HepG2 (cell line): ENCODE measurements around the gene COASY. TPM values are rescaled to one million over a fixed set of nuclear protein-coding genes. Genes with fewer than 3 reads are reported as not detected.

Experiments used
- AGO1 ChIP-seq: fragments of 200-400 bp; formaldehyde crosslinking; IDR thresholded peaks from 2 replicates; pipeline ENCODE4 v1.6.1; 2017; ENCODE audit warnings: mild to moderate bottlenecking, low read depth, low read length, moderate library complexity; ENCODE audit not compliant: poor library complexity, severe bottlenecking
- BRCA1 ChIP-seq: sonication (generic); formaldehyde crosslinking; IDR thresholded peaks from 2 replicates; pipeline ENCODE4 v1.4.0; 2020; ENCODE audit warnings: missing genetic modification reagents
- CENPT ChIP-seq: sonication (generic); formaldehyde crosslinking; IDR thresholded peaks from 2 replicates; pipeline ENCODE4 v1.8.0; 2022; ENCODE audit warnings: low read depth, mild to moderate bottlenecking, moderate library complexity, missing genetic modification reagents
- FIP1L1 ChIP-seq: fragments of 200-400 bp; formaldehyde crosslinking; IDR thresholded peaks from 2 replicates; pipeline ENCODE4 v1.6.1; 2018; ENCODE audit warnings: low read depth, mild to moderate bottlenecking, low read length, moderate library complexity, borderline replicate concordance; ENCODE audit not compliant: insufficient read depth
- FOXP1 ChIP-seq, 2 experiments: fragments of 450-650 bp in 1 of 2; IDR thresholded peaks; 2 replicates each; pipeline ENCODE4 v1.6.1; 2017 to 2018; ENCODE audit warnings: antibody characterized with exemption in 1 of 2
- KMT2B ChIP-seq: IDR thresholded peaks from 2 replicates; pipeline ENCODE4 v1.6.1; 2016; ENCODE audit warnings: missing genetic modification reagents, missing compliant biosample characterization
- MAZ ChIP-seq, 2 experiments: sonication (generic) in 1 of 2; formaldehyde crosslinking in 1 of 2; IDR thresholded peaks; 2 replicates each; pipeline versions ENCODE4 v1.5.0 to v1.6.1; 2012 to 2020; ENCODE audit warnings: low read depth in 2 of 2, mild to moderate bottlenecking in 2 of 2, borderline replicate concordance in 1 of 2, improper control_type of control experiment in 1 of 2, low read length in 1 of 2, missing genetic modification reagents in 1 of 2, moderate library complexity in 1 of 2
- MXD4 ChIP-seq: IDR thresholded peaks from 2 replicates; pipeline ENCODE4 v1.6.1; 2016; ENCODE audit warnings: mild to moderate bottlenecking, missing biosample characterization, missing genetic modification reagents
- MXI1 ChIP-seq: IDR thresholded peaks from 3 replicates; pipeline ENCODE4 v1.6.1; 2012; ENCODE audit warnings: low read depth, low read length, inconsistent platforms, borderline replicate concordance
- NFE2 ChIP-seq: sonication (generic); formaldehyde crosslinking; IDR thresholded peaks from 2 replicates; pipeline ENCODE4 v1.4.0; 2020; ENCODE audit warnings: missing genetic modification reagents
- SNAPC4 ChIP-seq: sonication (generic); formaldehyde crosslinking; IDR thresholded peaks from 2 replicates; pipeline ENCODE4 v1.4.0; 2020; ENCODE audit warnings: mild to moderate bottlenecking, missing genetic modification reagents
- STAG1 ChIP-seq: sonication (generic); formaldehyde crosslinking; IDR thresholded peaks from 2 replicates; pipeline ENCODE4 v1.4.0; 2020; ENCODE audit warnings: missing genetic modification reagents
- TMF1 ChIP-seq: sonication (generic); formaldehyde crosslinking; IDR thresholded peaks from 2 replicates; pipeline ENCODE4 v1.8.1; 2022; ENCODE audit warnings: low read depth, missing genetic modification reagents
- ZEB1 ChIP-seq: IDR thresholded peaks from 2 replicates; pipeline ENCODE4 v1.6.1; 2012; ENCODE audit warnings: mild to moderate bottlenecking, low read depth, inconsistent platforms; ENCODE audit not compliant: insufficient replicate concordance
- ZNF160 ChIP-seq: sonication (generic); formaldehyde crosslinking; IDR thresholded peaks from 2 replicates; pipeline ENCODE4 v1.8.0; 2022; ENCODE audit warnings: mild to moderate bottlenecking, inconsistent platforms, missing genetic modification reagents
- ZNF850 ChIP-seq: sonication (generic); formaldehyde crosslinking; conservative IDR thresholded peaks from 2 replicates; pipeline ENCODE4 v1.9.0; 2021; ENCODE audit warnings: mild to moderate bottlenecking, missing genetic modification reagents
- ZSCAN12 ChIP-seq: sonication (generic); formaldehyde crosslinking; IDR thresholded peaks from 2 replicates; pipeline ENCODE4 v1.9.0; 2021; ENCODE audit warnings: mild to moderate bottlenecking, missing genetic modification reagents
- ZSCAN31 ChIP-seq: sonication (generic); formaldehyde crosslinking; IDR thresholded peaks from 2 replicates; pipeline ENCODE4 v1.5.0; 2020; ENCODE audit warnings: low read depth, mild to moderate bottlenecking, missing genetic modification reagents
- ZSCAN9 ChIP-seq: IDR thresholded peaks from 2 replicates; pipeline ENCODE4 v1.6.1; 2016; ENCODE audit warnings: borderline replicate concordance
- polyA plus RNA-seq, 8 experiments: library from polyadenylated mRNA; depleted of rRNA in 3 of 8; stranded (reverse) in 7 of 8; unstranded in 1 of 8; fragments of >200 nt; fragmentation: Illumina TruSeq in 4 of 8; extraction: Trizol in 4 of 8; gene quantifications; 2 replicates each; pipeline versions ENCODE4 v1.2.1 to v1.2.3, GENCODE V29; 2011 to 2016; ENCODE audit warnings: low read depth in 4 of 8, missing spikeins in 1 of 8, mixed read lengths in 1 of 8; ENCODE audit not compliant: insufficient read depth in 1 of 8
- total RNA-seq, 5 experiments: library from RNA; depleted of rRNA; stranded (reverse); fragments of >200 nt; fragmentation: Illumina TruSeq; extraction: Trizol; gene quantifications; 2 replicates each; pipeline ENCODE4 v1.2.3, GENCODE V29; 2016; ENCODE audit warnings: low read depth in 1 of 5
- TF ChIP-seq, protein P1 (sequence below): sonication (generic); formaldehyde crosslinking; IDR thresholded peaks from 2 replicates; pipeline ENCODE4 v1.9.0; 2021; ENCODE audit warnings: missing genetic modification reagents, borderline replicate concordance

COASY gene
- total and polyA plus RNA-seq, 2 of the 13 experiments (the other 11 are each of a cell fraction or from before 2014, with no cell fraction given), result 90.7 to 125 TPM

DNA sequence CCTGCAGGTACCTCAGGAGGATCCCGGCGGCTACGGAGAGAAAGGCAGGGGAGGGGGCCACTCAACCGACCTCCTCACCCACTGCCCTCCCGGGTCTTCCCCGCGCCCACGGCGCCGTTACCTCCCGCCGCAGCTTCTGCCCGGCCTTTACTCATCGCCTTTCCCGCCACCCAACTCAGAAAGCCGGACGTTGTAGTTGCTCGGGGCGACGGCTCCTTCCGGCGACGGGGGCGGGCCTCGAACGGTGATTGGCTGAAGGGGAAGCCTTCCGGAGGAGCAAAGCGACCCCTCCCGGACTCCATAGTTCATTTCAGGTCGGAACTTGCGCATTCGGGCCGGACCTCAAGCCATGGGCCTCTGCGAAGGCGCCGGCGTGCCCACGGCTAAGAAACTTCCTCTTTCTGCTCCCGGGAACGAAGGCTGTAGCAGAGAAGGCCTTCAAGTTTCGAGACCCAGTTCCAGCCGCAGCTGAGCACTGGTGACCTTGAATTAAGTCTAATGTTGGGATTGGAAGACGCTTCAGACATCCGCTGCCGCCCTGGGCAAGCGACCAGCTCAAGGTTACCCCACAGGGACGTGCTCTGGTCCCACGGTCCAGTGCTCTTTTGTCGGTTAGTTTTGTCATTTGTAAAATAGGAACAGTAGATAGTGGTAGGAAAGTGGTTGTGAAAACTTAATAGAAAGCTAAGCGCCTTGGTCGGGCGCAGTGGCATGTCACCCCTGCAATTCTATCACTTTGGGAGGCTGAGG lies 15.8 kb downstream of the COASY start, which contains the start of gene PSMC3IP (continued):
- peak; percentile 95 for TF ChIP-seq AGO1
- 0 out of 2 replicates have a peak, but pooled peaks have one; percentile 34 for TF ChIP-seq ZNF160
- peak; percentile 96; the same call in 2 of the 3 replicates for TF ChIP-seq MXI1
- TF ChIP-seq FOXP1 (IDR thresholded peaks at IDR 0.05), result no peak
- TF ChIP-seq FOXP1 (CRISPR knock-in tag; IDR thresholded peaks at IDR 0.05), result no peak
- TF ChIP-seq TMF1 (CRISPR knock-in tag), result 0 out of 2 replicates have a peak, but pooled peaks have one; percentile 18
- no peak for TF ChIP-seq MXD4 (CRISPR knock-in tag)
- TF ChIP-seq ZSCAN9 (CRISPR knock-in tag), result peak; percentile 94; the same call in 1 of the 2 replicates
- TF ChIP-seq MAZ (IDR thresholded peaks at IDR 0.05; ENCODE audit: borderline replicate concordance, low read depth, low read length), result peak; percentile 84
- peak; percentile 83 for TF ChIP-seq MAZ (CRISPR knock-in tag; IDR thresholded peaks at IDR 0.05; ENCODE audit: low read depth)
- no peak for TF ChIP-seq NFE2 (CRISPR knock-in tag)
- no peak for TF ChIP-seq ZSCAN12
- TF ChIP-seq ZSCAN31 (CRISPR knock-in tag), result peak; percentile 93; the same call in 1 of the 2 replicates
- TF ChIP-seq BRCA1, result no peak
- peak; percentile 88; the same call in 1 of the 2 replicates for TF ChIP-seq FIP1L1
- TF ChIP-seq SNAPC4 (CRISPR knock-in tag), result peak; percentile 79
- TF ChIP-seq, protein P1, sequence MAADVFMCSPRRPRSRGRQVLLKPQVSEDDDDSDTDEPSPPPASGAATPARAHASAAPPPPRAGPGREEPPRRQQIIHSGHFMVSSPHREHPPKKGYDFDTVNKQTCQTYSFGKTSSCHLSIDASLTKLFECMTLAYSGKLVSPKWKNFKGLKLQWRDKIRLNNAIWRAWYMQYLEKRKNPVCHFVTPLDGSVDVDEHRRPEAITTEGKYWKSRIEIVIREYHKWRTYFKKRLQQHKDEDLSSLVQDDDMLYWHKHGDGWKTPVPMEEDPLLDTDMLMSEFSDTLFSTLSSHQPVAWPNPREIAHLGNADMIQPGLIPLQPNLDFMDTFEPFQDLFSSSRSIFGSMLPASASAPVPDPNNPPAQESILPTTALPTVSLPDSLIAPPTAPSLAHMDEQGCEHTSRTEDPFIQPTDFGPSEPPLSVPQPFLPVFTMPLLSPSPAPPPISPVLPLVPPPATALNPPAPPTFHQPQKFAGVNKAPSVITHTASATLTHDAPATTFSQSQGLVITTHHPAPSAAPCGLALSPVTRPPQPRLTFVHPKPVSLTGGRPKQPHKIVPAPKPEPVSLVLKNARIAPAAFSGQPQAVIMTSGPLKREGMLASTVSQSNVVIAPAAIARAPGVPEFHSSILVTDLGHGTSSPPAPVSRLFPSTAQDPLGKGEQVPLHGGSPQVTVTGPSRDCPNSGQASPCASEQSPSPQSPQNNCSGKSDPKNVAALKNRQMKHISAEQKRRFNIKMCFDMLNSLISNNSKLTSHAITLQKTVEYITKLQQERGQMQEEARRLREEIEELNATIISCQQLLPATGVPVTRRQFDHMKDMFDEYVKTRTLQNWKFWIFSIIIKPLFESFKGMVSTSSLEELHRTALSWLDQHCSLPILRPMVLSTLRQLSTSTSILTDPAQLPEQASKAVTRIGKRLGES (CRISPR knock-in tag), result no peak
- TF ChIP-seq ZNF850 (CRISPR knock-in tag), result no peak
- TF ChIP-seq STAG1 (CRISPR knock-in tag), result peak; percentile 24
- TF ChIP-seq CENPT, result no peak; the same call in 1 of the 2 replicates
- TF ChIP-seq KMT2B (CRISPR knock-in tag), result peak; percentile 89
- peak; percentile 72 for TF ChIP-seq ZEB1
